Liver (tissue), 9 donors: Measurements from ENCODE around the gene GATB. TPM values are rescaled to one million over a fixed set of nuclear protein-coding genes. Genes with fewer than 3 reads are reported as not detected.

Source experiments
- DNase-seq: peaks from one replicate; pipeline ENCODE4 v3.0.0-alpha.2; 2017; ENCODE audit warnings: low spot score
- H3K27ac ChIP-seq, 2 donors: one replicate each; pipeline ENCODE4 v1.7.0; 2013; ENCODE audit warnings: inconsistent platforms in 2 of 2, low read length in 2 of 2, control low read depth in 1 of 2, low read depth in 1 of 2, mild to moderate bottlenecking in 1 of 2
- H3K27me3 ChIP-seq, 4 donors: one replicate each; pipeline versions ENCODE4 v1.6.1 to v1.7.0; 2013; ENCODE audit warnings: low read length in 3 of 4, inconsistent platforms in 1 of 4, mild to moderate bottlenecking in 1 of 4, moderate library complexity in 1 of 4; ENCODE audit not compliant: control insufficient read depth in 4 of 4, insufficient read depth in 4 of 4
- H3K36me3 ChIP-seq, 4 donors: one replicate each; pipeline versions ENCODE4 v1.6.1 to v1.7.0; 2013; ENCODE audit warnings: low read length in 3 of 4, mild to moderate bottlenecking in 3 of 4, low read depth in 1 of 4, moderate library complexity in 1 of 4; ENCODE audit not compliant: control insufficient read depth in 4 of 4, insufficient read depth in 3 of 4
- H3K4me1 ChIP-seq, 4 donors: one replicate each; pipeline versions ENCODE4 v1.6.1 to v1.7.0; 2013; ENCODE audit warnings: low read length in 3 of 4, mild to moderate bottlenecking in 3 of 4, moderate library complexity in 1 of 4; ENCODE audit not compliant: control insufficient read depth in 4 of 4, insufficient read depth in 4 of 4
- H3K4me3 ChIP-seq, 3 donors: one replicate each; pipeline versions ENCODE4 v1.6.1 to v1.7.0; 2013; ENCODE audit warnings: low read length in 3 of 3, control low read depth in 1 of 3, low read depth in 1 of 3, mild to moderate bottlenecking in 1 of 3
- H3K9ac ChIP-seq, 2 donors: one replicate each; pipeline ENCODE4 v1.7.0; 2013; ENCODE audit warnings: low read length in 2 of 2, mild to moderate bottlenecking in 2 of 2, moderate library complexity in 2 of 2, control low read depth in 1 of 2, low read depth in 1 of 2
- H3K9me3 ChIP-seq, 4 donors: one replicate each; pipeline versions ENCODE4 v1.6.1 to v1.7.0; 2013; ENCODE audit warnings: low read length in 3 of 4; ENCODE audit not compliant: control insufficient read depth in 4 of 4
- CTCF ChIP-seq: fragments of 150-350 bp; IDR thresholded peaks from 2 replicates; pipeline ENCODE4 v1.5.1; 2017; ENCODE audit warnings: improper control_type of control experiment, low read depth, low read length; ENCODE audit not compliant: missing input control
- EGR1 ChIP-seq, 2 donors: IDR thresholded peaks; 2 replicates each; pipeline ENCODE4 v1.6.1; 2016 to 2018; ENCODE audit warnings: antibody characterized with exemption in 2 of 2, low read depth in 2 of 2
- FOXA1 ChIP-seq: IDR thresholded peaks from 2 replicates; pipeline ENCODE4 v1.6.1; 2016; ENCODE audit warnings: antibody characterized with exemption
- FOXA2 ChIP-seq: IDR thresholded peaks from 2 replicates; pipeline ENCODE4 v1.6.1; 2016; ENCODE audit warnings: antibody characterized with exemption
- GABPA ChIP-seq, 2 donors: IDR thresholded peaks in 1 of 2; conservative IDR thresholded peaks in 1 of 2; 2 replicates each; pipeline ENCODE4 v1.6.1; 2016; ENCODE audit warnings: antibody characterized with exemption in 2 of 2, mild to moderate bottlenecking in 1 of 2, moderate library complexity in 1 of 2
- HNF4A ChIP-seq, 2 donors: conservative IDR thresholded peaks; 2 replicates each; pipeline ENCODE4 v1.6.1; 2016; ENCODE audit warnings: antibody characterized with exemption in 2 of 2, mild to moderate bottlenecking in 2 of 2
- HNF4G ChIP-seq: IDR thresholded peaks from 2 replicates; pipeline ENCODE4 v1.6.1; 2016; ENCODE audit warnings: antibody characterized with exemption
- JUND ChIP-seq, 2 donors: IDR thresholded peaks; 2 replicates each; pipeline ENCODE4 v1.6.1; 2016; ENCODE audit warnings: antibody characterized with exemption in 2 of 2
- MAX ChIP-seq: IDR thresholded peaks from 2 replicates; pipeline ENCODE4 v1.6.1; 2016; ENCODE audit warnings: antibody characterized with exemption
- NR2F2 ChIP-seq: IDR thresholded peaks from 2 replicates; pipeline ENCODE4 v1.6.1; 2016; ENCODE audit warnings: antibody characterized with exemption
- REST ChIP-seq: IDR thresholded peaks from 2 replicates; pipeline ENCODE4 v1.6.1; 2016; ENCODE audit warnings: antibody characterized with exemption, mild to moderate bottlenecking
- RXRA ChIP-seq, 2 donors: IDR thresholded peaks; 2 replicates each; pipeline ENCODE4 v1.6.1; 2017 to 2018; ENCODE audit warnings: antibody characterized with exemption in 2 of 2, mild to moderate bottlenecking in 1 of 2
- SP1 ChIP-seq: IDR thresholded peaks from 2 replicates; pipeline ENCODE4 v1.6.1; 2018; ENCODE audit warnings: antibody characterized with exemption, mild to moderate bottlenecking
- TAF1 ChIP-seq: conservative IDR thresholded peaks from 2 replicates; pipeline ENCODE4 v1.6.1; 2016; ENCODE audit warnings: antibody characterized with exemption, mild to moderate bottlenecking
- YY1 ChIP-seq: IDR thresholded peaks from 2 replicates; pipeline ENCODE4 v1.6.1; 2016; ENCODE audit warnings: antibody characterized with exemption, mild to moderate bottlenecking
- ZBTB33 ChIP-seq: IDR thresholded peaks from 2 replicates; pipeline ENCODE4 v1.6.1; 2016; ENCODE audit warnings: antibody characterized with exemption
- WGBS: extraction: QIAGEN DNeasy Blood & Tissue Kit; methylation state at CpG from one replicate; pipeline ENCODE4 v1.1.7; 2013; 5-methylcytosine and 5-hydroxymethylcytosine counted together
- polyA plus RNA-seq, 2 donors: library from polyadenylated mRNA; stranded (reverse) in 1 of 2; unstranded in 1 of 2; fragments of 200-250 nt in 1 of 2; fragments of >200 nt in 1 of 2; fragmentation: Nextera tagmentation in 1 of 2; extraction: Ambion mirVana in 1 of 2; gene quantifications; one replicate each; pipeline versions ENCODE4 v1.2.1 to v1.2.3, GENCODE V29; 2013 to 2015
- total RNA-seq, 2 donors: library from RNA; depleted of rRNA; stranded (reverse); fragments of >200 nt; gene quantifications; one replicate each; pipeline ENCODE4 v1.2.3, GENCODE V29; 2014
- TF ChIP-seq, protein P1 (sequence below): IDR thresholded peaks from 2 replicates; pipeline ENCODE4 v1.6.1; 2016; ENCODE audit warnings: antibody characterized with exemption
- donor health status: healthy.
- donor health status: healthy.
- donor health status: healthy.
- donor health status: healthy.
- donor health status: healthy.

Gene GATB
- total and polyA plus RNA-seq, 4 donors = 10.4 to 17.3 (median 12.5) TPM

DNA sequence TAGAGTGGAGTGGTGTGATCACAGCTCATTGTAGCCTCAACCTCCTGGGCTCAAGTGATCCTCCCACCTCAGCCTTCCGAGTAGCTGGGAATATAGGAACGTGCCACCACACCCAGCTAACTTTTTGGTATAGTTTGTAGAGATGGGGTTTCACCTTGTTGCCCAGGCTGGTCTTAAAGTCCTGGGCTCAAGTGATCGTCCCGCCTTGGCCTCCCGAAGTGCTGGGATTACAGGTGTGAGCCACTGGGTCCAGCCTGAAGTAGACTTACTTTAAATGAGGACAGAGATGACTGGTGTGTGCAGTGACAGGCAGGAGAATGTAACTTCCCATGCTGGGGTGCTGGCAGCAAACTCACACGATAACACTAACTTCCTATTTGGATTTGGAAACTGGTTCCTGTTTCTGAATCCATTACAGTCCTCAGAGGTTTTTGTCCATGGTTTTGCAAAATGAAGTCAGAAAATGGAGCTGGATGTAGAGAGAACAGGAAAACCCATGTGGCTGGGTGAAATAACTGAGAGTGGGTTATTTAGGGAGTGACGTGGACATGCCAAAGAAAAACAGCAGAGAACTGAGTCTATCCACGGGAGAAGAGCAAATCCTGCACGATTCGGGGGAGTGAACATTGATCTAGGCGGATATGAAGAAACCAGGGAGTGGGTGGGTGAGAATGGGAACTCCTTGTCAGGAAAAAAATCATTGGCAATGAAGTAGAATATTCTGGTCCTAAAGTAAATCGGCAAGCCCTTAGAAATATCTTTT lies 95.6 kb downstream of the GATB start:
- no peak overlapping the region for H3K9ac ChIP-seq
- TF ChIP-seq, protein P1, sequence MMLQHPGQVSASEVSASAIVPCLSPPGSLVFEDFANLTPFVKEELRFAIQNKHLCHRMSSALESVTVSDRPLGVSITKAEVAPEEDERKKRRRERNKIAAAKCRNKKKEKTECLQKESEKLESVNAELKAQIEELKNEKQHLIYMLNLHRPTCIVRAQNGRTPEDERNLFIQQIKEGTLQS = no peak
- TF ChIP-seq ZBTB33 (no peak), FOXA1 (no peak), RXRA (IDR thresholded peaks at IDR 0.05) (no peak), MAX (no peak)
- no peak for DNase-seq

DNA sequence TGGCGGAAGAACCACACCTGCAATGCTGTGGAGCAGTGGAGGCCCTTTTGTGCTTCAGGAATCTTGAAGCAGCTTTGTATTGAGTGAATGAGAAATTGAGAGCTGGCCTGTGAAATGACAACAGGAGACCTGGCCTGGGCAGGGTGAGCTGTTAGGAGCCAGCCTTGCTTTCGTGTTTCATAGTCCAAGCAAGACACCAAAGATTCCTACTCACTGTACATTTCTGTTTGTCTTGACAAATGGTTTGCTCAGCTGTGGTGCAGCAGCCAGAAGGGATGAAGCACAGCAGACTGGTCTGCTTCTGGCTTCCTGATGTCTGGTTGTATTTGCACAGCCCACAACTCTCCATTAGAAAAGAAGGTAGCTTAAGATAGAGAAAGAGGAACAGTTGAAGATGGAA lies 96.5 kb downstream of the GATB start:
- no peaks in the 10 kb centered on the region for H3K9me3 ChIP-seq
- TF ChIP-seq SP1 (no peak), FOXA2 (no peak), CTCF (no peak), MAX (no peak), YY1 (no peak), TAF1 (no peak), JUND (IDR thresholded peaks at IDR 0.05) (no peak), NR2F2 (no peak), RXRA (IDR thresholded peaks at IDR 0.05) (no peak), FOXA1 (no peak), REST (no peak), EGR1 (IDR thresholded peaks at IDR 0.05; ENCODE audit: low read depth in 2 of 2) (no peak), GABPA (IDR thresholded peaks at IDR 0.05 in 1 of 2, conservative IDR thresholded peaks at IDR 0.05 in 1 of 2) (no peak), HNF4A (conservative IDR thresholded peaks at IDR 0.05) (no peak), HNF4G (no peak)
- TF ChIP-seq, protein P1 = no peak
- 96% methylated on average over 2 of the region's 2 CpGs for WGBS

More for the DNA sequence above, 95.6 kb downstream of the GATB start:
- 92% methylated on average over 12 of the region's 12 CpGs for WGBS
- no peaks in the 10 kb centered on the region for H3K4me1 ChIP-seq
- H3K4me3 ChIP-seq = no peak overlapping the region
- H3K9me3 ChIP-seq = no peaks in the 10 kb centered on the region
- no peaks in the 10 kb centered on the region for H3K27me3 ChIP-seq
- peaks cover 0 to 6% (median 1%) of the 10 kb centered on the region in 4 donors for H3K36me3 ChIP-seq
- no peak overlapping the region for H3K27ac ChIP-seq

More for the DNA sequence above, 96.5 kb downstream of the GATB start:
- Histone ChIP-seq H3K36me3 (peaks cover 0 to 3% (median 1%) of the 10 kb centered on the region in 4 donors), H3K9ac (no peak overlapping the region), H3K4me1 (no peaks in the 10 kb centered on the region), H3K27me3 (no peaks in the 10 kb centered on the region), H3K4me3 (no peak overlapping the region), H3K27ac (no peak overlapping the region)
- no peak for DNase-seq
